HG03280 (cell line): Measurements from ENCODE around the gene CDX1.

ENCODE experiments used
- ATAC-seq: cut with Tn5 transposase; IDR thresholded peaks from one replicate; pipeline ENCODE4 v1.9.1; 2021; ENCODE audit warnings: mild to moderate bottlenecking, moderate library complexity; ENCODE audit not compliant: unreplicated experiment

Gene CDX1

DNA sequence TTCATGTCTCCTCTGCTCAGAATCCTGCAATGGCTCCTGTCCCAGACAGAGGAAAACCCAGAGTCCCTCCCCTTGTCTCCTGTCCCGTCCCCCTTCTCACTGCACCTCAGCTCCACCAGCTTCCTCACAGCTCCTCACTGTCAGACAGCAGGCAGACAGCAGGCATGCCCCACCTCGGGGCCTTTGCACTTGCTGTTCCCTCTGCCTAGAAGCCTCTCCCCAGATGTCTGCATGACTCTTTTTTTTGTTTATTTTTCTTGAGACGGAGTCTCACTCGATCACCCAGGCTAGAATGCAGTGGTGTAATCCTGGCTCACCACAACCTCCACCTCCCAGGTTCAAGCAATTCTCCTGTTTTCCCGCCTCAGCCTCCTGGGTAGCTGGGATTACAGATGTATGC is 14.4 kb downstream of the CDX1 start:
- ATAC-seq = no peak

DNA sequence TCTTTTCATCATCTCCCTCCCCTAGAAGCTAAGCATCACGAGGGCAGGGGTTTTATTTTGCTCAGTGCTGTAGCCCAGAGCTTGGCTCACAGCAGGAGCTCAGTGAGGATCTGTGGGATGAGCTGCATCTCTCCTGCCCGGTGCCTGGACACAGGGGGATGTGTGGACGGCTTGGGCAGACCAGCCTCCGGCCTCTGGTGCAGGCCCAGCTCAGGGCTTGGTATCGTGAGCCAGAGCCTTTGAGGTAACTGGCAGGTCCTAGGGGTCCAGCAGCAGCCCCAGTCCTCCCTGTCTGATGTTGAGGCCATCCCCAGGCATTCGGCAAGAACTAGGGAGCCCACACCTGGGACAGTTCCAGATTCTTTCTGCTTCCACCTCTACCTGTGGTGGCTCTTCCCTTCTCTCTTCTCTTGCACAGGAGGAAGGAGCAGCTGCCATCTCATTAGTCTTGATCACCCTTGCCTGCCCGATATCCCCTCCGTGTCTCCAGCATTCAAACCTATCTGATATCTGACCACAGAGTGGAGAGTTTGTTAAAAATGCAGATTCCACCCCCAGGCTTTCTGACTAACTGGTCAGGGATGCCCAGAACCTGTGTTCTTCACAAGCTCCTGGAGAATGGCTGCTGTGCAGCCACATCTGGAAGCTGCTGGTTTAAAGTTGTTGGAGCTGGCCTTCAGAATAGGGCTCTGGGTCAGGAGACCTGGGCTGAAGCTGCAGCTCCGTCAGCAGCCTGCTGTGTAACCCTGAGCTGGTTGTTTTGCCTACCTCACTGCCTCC is 15.4 kb downstream of the CDX1 start:
- no peak for ATAC-seq

DNA sequence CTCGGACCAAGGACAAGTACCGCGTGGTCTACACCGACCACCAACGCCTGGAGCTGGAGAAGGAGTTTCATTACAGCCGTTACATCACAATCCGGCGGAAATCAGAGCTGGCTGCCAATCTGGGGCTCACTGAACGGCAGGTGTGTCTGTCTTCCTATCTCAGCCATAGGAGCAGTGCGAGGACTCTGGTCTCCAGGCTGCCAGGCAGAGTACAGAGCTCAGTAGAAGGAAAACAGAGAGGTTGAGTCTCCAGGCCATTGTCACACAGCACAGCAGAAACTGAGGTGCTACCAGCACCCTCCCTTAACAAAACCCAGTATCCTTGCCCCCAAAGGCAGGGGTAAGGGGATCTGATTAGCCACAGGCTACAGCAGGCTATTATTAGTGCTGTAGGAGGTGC is 16.2 kb downstream of the CDX1 start:
- ATAC-seq = no peak

DNA sequence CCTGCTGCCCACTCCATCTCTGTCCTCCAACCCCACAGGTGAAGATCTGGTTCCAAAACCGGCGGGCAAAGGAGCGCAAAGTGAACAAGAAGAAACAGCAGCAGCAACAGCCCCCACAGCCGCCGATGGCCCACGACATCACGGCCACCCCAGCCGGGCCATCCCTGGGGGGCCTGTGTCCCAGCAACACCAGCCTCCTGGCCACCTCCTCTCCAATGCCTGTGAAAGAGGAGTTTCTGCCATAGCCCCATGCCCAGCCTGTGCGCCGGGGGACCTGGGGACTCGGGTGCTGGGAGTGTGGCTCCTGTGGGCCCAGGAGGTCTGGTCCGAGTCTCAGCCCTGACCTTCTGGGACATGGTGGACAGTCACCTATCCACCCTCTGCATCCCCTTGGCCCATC is 16.9 kb downstream of the CDX1 start:
- no peak for ATAC-seq

DNA sequence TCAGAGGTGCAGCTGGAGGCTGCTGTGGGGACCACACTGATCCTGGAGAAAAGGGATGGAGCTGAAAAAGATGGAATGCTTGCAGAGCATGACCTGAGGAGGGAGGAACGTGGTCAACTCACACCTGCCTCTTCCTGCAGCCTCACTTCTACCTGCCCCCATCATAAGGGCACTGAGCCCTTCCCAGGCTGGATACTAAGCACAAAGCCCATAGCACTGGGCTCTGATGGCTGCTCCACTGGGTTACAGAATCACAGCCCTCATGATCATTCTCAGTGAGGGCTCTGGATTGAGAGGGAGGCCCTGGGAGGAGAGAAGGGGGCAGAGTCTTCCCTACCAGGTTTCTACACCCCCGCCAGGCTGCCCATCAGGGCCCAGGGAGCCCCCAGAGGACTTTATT is 17.4 kb downstream of the CDX1 start:
- ATAC-seq = no peak

DNA sequence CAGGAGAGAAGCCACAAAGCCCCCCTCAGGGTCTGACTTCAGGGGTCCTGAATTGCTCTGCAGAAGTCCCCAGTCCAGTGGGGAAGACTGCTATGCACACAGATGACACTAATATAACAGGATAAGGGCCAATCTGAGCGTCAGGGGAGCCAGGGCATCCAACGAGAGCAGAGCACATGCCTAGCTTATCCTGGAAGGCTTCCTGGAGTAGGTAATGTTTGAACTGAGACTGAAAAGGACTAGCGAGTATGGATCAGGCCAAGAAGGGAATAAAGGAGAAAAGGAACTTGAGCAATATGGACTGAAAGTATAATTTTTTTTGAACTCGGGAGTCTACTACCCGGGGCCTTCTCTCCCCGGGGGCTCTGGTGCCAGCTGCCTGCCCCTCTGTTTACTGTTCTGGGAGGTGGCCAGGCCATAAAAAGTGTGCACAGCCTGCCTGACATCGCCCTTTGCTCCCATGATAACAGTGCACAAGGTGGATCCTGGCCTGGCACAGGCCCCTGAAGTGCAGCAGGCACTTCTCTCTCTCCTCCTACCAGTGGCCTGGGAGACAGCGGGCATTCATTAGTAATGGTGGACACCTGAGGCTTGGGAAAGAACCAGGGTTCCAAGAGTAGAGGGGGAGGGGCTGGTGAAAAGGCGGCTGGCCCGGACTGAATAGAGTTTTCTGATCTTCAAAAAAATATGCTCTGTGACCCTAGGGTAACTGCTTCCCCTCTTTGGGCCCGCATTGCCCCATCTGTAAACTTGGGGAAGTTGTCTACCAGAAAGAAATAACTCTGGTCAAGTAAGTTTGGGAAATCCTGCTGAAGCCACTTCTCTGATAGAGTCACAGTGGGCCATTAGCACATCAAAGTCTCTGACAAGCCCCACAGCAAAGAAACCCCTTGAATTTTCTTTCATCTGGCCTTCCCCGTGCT is 18.7 kb downstream of the CDX1 start:
- ATAC-seq = no peak

DNA sequence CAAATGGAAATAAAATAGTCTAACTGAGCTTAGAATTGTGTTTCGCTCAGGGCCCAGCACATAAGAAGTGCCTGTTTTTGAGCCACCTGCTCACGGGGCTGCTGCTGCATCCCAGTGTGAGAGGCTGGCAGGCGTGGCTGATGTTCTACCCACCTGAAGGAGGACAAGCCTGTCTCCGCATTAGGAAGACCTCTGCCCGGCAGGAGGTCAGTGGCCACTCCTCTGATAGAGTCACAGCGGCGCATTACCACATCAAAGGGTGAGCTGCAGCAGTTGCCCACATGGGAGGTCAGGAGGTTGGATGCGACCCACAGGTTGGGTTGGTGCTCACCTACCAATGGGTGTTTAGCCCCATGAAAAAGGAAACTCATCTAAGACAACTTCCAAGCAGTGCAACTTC is 19.6 kb downstream of the CDX1 start:
- ATAC-seq = no peak

DNA sequence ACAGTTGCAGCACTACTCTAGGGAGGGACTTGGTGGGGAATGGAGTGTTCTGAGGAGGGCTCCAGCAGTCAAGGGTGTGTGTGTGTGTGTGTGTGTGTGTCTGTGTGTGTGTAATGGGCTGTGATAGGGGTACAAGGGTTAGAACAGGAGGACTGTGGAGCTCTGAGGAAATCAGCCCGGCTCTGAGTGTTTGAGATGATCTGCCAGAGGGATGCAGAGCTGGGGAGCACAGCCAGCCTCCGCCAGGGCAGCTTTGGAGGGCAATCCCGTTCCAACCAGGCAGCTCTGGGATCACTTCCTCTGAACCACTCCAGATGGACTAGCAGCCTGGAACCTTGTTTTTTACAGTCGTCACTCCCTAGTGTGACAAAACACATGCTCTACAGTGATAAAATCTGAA is 20.3 kb downstream of the CDX1 start:
- ATAC-seq = no peak

DNA sequence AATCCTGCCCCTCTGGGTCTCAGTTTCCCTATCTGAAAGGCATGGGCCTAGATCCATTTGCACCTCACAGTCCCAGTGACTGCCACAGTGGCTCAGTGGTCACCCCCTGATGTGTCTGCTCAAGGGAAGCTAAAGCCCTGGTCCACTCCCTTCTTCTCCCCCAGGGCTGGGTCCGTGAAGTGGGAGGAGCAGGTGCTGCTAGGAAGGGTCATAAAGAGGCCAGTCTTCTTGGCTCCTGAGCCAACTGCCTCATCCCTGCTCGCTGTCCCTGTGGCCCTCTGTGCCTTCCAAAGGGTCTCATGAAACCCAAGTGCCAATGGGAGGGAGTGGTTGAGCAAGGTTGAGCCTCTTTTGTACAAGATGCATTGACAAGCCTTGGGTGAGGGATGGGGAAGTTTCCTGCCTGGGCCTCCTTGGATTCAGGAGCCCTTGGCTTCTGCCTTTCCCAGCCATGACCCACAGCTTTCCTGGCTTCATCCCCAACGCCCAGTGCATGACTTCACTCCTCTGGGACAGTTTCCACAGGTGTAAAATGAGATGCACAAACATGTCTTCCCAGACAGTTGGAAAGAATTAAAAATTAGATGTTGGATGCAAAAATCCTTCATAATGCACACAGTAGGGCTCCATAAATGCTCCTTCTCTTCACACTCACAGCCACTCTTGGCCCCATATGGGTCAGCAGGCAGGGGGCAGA is 21.7 kb downstream of the CDX1 start:
- ATAC-seq = no peak

DNA sequence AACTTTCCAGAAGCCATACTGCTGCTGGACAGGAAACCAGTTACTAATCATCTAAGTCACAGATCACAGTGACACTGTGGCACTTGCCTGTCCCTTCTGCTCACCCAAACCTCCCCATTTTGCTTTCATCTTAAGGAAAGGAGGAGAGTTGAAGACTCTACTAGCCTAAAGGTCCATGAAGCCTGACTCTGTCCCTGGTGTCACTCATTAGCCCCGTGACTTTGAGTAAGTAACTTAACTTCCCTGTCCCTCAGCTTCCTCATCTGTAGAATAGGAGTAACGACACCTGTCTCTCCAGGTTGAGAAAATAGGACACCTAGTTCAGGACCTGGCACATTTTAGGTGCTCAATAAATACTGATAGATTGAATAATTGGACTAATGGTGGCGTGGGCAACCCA is 22.7 kb downstream of the CDX1 start:
- no peak for ATAC-seq

DNA sequence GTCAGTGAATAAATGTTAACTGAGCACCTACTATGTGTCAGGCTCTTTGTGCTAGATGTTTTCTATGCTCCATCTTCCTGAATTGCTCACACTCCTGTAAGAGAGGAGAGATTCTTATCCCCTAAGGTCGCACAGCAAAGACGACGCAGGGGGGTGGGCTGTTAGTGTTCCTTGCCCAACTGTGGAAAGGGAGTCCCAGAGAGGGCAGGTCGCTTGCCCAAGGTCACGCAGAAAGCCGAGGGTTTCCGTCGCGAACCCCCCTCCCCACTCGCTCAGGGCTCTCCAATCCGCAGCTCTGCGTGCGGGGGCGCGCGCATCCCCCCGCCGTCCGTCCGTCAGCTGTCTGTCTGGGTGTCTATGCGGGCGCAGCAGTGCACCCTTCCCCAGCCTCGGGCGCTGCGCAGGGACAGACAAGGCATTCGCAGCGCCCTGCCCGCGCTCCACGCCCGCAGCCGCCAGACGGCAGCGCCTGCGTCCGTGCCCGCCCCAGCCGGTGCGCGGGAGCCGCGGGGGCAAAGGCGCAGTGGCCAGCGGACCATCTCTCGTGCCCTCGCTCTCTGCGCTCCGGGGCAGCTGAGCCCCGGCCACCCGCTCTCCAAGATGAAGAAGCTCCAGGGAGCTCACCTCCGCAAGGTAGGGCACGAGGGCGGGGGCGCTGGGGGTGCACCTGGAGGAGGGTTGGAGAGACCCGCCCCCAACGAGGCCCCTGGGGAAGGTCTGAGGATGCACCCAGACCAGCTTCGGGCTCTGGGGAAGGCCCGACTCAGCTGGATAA is 23.3 kb downstream of the CDX1 start, which contains the start of gene SLC6A7:
TSS of gene SLC6A7 (plus strand) at position 335 of the 775 bp plus-strand sequence. CDS start at position 601, 266 bp downstream.
- ATAC-seq = no peak

DNA sequence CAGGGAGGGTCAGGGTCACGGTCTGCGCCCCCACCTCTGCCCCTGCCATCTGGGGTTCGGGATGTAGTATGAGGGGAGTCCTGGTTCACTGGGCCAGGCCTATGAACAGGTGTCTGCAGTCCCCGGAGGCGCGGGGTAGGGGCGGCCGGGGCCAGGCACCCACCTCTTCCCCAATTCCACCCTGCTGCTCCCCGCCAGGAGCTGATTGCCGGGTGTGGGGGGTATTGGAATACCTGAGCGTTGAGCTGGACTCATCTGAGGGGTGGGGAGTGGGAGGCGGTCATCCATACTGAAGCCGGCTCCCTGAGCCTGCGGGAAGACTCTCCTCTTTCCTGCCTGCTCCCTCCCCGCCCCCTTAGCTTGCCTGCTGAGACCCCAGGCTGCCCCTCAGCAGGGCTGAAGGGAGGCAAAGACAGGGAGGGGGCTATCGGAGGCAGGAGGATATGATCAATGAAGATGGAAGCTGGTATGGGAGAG is 24.0 kb downstream of the CDX1 start:
- no peak for ATAC-seq

DNA sequence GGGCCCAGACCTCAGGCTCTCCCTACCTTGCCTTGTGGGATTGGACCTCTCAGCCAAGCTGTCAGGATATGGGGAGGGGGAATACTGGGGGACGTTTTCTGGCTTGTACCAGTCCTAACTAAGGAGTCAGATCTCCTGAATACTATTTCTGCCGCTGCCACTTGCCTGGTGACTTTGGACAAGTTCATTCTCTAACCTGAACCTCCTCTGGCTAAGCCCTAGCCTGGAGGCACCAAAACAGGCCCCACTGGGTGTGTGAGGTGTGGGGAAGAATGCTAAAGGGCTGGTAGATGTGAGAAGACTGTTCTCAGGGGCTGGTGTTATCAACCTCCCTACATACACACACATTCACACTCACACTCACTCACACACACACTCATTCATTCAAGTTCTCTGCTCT is 24.4 kb downstream of the CDX1 start:
- ATAC-seq = no peak

DNA sequence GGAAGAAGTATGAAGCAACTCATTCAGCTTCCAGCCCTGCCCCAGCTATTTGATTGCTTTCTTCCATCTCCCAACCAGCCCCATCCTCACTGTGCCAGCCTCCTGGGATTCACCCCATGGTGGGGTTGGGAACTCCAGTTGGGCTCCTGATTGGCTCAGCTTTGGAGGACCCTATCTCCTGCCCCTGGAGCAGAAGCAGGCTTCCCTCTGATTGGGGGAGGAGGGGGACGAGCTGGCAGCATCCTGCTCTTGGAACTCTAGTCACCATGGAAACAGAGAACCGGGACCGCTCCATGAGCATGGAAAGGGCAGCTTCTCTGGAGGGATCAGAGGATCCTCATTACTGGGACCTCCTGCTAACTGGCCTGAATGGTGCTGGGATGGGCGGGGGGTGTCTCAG is 25.9 kb downstream of the CDX1 start:
- ATAC-seq = no peak

DNA sequence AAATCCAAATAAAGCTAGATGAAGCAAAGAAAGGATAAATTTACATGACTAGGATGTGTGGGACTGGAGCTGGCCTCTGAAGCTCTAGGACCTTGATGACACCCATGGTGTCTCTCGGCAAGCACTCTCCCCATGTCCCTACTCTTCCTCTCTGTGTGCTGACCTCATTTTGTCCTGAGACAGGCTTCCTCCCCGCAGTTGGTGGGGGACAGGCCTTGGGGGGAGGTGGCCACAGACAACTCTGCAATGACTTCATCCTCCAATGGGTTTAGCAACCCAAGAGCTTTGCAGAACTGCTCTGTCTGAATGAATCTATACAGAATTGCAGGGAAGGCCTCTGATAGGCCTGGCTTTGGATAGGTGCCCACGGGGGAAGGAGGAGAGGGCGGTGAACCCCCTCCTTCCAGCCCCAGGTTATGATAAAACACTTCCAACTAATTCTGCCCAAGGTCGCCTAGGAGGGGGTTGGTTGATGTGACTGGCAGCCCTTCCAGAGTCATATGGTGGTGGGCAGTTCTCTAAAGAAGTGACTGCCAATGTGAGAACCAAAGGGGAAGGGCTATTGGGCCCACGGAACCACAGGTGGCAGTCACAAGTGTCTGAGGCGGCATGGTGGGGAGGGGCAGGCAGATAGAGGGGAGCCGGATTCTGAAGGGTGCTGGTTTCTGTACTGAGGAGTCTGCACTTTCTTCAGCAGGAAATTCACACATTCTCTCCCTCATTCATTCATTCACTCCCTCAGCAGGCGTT is 29.3 kb downstream of the CDX1 start:
- ATAC-seq = no peak

DNA sequence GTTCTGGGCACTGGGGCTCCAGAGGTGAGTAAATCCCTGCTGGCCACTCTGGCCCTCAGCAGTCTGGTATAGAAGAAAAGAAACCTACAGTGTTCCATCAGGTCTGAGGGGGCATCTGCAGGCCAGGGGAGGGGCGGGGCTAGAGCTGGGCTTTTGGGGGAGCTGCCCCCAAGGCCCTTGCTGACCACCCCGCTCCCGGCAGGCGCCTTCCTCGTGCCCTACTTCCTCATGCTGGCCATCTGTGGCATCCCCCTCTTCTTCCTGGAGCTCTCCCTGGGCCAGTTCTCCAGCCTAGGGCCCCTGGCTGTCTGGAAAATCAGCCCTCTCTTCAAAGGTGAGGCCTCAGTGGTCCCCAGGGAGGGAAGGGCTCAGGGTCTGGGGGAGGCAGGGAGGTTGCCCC is 29.9 kb downstream of the CDX1 start:
- ATAC-seq = no peak

DNA sequence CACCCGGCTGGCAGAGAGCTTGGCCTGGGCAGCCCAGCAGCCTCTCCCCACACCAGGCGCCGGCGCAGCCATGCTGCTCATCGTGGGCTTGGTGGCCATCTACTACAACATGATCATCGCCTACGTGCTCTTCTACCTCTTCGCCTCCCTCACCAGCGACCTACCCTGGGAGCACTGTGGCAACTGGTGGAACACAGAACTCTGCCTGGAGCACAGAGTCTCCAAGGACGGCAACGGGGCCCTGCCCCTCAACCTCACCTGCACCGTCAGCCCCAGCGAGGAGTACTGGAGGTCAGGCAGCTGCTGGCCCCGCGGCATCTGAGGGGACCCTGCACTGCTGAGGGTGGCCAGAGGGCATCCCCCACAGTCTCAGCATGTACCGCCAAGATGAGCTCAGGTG is 30.4 kb downstream of the CDX1 start:
- no peak for ATAC-seq

DNA sequence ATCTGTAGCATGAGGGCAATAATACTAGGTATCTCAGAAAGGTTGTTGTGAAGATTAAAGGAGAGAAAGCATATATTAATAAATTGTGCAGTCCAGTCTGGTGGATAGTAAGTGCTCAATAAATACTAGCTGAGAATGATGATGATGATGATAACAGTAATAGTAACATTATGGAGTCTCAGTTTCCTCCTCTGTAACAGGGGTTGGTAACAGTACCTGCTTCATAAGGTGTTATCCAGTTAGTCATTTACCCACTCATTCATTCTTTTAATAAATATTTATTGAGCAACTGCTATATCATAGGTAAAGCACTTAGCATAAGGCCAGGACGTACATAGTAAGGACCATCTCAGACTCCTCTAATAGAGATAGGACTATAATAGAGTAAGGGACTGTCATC is 30.9 kb downstream of the CDX1 start:
- no peak for ATAC-seq

DNA sequence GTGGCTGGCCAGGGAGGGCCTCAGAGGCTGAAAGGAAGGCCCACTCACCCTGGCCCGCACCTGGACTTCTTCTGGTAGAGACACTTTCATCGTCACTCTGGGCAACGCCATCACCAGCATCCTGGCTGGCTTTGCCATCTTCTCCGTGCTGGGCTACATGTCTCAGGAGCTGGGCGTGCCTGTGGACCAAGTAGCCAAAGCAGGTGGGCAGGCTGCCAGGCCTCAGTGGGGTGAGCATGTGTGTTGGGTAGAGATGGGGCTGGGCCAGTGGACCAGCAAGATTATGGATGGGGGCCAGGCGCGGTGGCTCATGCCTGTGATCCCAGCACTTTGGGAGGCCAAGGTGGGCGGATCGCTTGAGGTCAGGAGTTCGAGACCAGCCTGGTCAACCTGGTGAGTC is 35.9 kb downstream of the CDX1 start:
- no peak for ATAC-seq
